ENCODE measurements around the gene FUT3. TPM values are rescaled to one million over a fixed set of nuclear protein-coding genes. Genes with fewer than 3 reads are reported as not detected.

The FUT3 gene
- polyA plus RNA-seq, 1 of the 3 experiments (the other 2 are of a cell fraction): not detected

DNA sequence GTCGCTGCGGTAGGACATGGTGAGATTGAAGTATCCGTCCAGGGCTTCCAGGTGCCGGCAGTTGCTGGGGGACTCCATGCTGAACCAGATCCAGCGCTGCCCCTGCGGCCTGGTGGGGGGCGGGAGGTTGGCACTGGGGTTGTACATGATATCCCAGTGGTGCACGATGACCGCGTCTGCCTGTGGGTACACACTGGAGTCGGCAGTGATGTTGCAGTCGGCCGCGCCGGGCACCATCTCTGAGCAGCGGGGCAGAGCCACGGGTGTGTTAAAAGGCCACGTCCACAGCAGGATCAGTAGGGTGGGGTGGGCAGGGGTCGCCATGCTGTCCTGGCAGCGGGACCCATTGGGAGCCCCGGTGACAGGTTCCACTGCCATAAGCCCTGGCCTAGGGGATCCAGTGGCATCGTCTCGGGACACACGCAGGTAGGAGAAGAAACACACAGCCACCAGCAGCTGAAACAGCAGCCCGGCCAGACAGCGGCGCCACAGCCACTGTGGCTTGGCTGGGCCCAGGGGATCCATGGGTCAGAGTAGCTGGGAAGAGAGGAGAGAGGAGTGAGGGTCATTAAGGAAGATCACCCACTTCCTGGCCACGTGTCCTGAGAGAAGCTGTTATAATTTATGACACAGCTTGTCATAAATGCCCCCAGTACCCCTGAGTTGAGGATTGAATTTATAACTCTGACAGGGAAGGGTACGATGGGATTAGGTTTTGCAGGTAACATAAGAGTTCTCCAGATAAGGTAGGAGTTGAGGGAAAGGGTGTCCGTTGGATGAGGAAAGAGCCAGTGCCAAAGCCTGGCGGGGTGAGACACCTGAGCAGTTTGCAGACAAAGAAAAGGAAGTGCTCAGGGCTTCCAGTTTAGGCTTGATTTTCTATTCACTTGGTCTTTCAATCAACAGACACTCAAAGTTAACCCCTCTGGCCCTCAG is 16.2 kb upstream of the FUT3 start (continued):
- TF ChIP-seq, protein P1, sequence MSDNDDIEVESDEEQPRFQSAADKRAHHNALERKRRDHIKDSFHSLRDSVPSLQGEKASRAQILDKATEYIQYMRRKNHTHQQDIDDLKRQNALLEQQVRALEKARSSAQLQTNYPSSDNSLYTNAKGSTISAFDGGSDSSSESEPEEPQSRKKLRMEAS (IDR thresholded peaks at IDR 0.05; ENCODE audit: low read depth): no peak
- no peak for TF ChIP-seq TEAD4 (IDR thresholded peaks at IDR 0.05; ENCODE audit: borderline replicate concordance, insufficient read depth)
- TF ChIP-seq, protein P2, sequence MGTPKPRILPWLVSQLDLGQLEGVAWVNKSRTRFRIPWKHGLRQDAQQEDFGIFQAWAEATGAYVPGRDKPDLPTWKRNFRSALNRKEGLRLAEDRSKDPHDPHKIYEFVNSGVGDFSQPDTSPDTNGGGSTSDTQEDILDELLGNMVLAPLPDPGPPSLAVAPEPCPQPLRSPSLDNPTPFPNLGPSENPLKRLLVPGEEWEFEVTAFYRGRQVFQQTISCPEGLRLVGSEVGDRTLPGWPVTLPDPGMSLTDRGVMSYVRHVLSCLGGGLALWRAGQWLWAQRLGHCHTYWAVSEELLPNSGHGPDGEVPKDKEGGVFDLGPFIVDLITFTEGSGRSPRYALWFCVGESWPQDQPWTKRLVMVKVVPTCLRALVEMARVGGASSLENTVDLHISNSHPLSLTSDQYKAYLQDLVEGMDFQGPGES (IDR thresholded peaks at IDR 0.05; ENCODE audit: low read depth, low read length): no peak
- TF ChIP-seq, protein P3, sequence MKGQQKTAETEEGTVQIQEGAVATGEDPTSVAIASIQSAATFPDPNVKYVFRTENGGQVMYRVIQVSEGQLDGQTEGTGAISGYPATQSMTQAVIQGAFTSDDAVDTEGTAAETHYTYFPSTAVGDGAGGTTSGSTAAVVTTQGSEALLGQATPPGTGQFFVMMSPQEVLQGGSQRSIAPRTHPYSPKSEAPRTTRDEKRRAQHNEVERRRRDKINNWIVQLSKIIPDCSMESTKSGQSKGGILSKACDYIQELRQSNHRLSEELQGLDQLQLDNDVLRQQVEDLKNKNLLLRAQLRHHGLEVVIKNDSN (IDR thresholded peaks at IDR 0.05; ENCODE audit: borderline replicate concordance, low read depth): no peak
- TF ChIP-seq ELF1 (IDR thresholded peaks at IDR 0.05): no peak
- no peak for TF ChIP-seq RCOR1 (IDR thresholded peaks at IDR 0.05; ENCODE audit: low read length)
- TF ChIP-seq FOSL2 (IDR thresholded peaks at IDR 0.05; ENCODE audit: borderline replicate concordance, low read depth): no peak
- TF ChIP-seq NRF1 (IDR thresholded peaks at IDR 0.05; ENCODE audit: low read depth, low read length): no peak

DNA sequence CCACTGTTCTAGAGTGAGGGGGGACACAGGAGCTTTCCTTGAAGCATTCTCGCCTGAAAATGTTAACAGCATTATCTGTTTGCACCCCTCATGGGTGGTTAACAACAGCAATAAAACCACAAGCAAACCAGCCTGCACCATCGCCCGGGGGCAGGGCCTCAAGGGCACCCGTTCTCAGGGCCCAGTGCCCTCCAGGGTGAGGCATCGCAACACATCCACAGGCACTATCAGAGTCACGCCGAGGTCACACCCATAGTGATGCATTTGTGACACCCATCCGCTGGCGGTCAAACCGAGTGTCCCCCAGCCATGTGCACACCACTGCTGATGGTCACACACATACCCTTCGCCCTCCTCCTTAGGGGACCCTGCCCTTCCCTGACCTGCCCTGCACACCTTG is 14.5 kb upstream of the FUT3 start:
- H3K79me2 ChIP-seq (ENCODE audit: insufficient read depth): no peaks in the 10 kb centered on the region
- no peaks in the 10 kb centered on the region for H3K36me3 ChIP-seq (replicated peaks in 1 of 2; ENCODE audit: control insufficient read depth in 1 of 2, insufficient read depth in 2 of 2, low read length in 1 of 2)
- H4K20me1 ChIP-seq (ENCODE audit: insufficient read depth): no peaks in the 10 kb centered on the region
- TF ChIP-seq FOXM1 (IDR thresholded peaks at IDR 0.05; ENCODE audit: low read depth) (no peak), TEAD4 (IDR thresholded peaks at IDR 0.05; ENCODE audit: borderline replicate concordance, insufficient read depth) (no peak), RXRA (IDR thresholded peaks at IDR 0.05; ENCODE audit: borderline replicate concordance, low read depth) (no peak), FOSL2 (IDR thresholded peaks at IDR 0.05; ENCODE audit: borderline replicate concordance, low read depth) (no peak)
- DNase-seq: peak; percentile 15
- H3K9ac ChIP-seq: no peak overlapping the region
- WGBS (ENCODE audit: low lambda C conversion rate): 60% methylated on average over 11 of the region's 11 CpGs
- no peaks in the 10 kb centered on the region for H3K27me3 ChIP-seq (ENCODE audit: insufficient read depth)
- ChIA-PET POLR2A (no interaction called here), CTCF (interaction anchor here (1.3 kb wide), 1 partner anchor 62 kb away, joined by 4 read pairs; no protein-coding TSS in a partner anchor)
- no peaks in the 10 kb centered on the region for H3F3A ChIP-seq (replicated peaks; ENCODE audit: insufficient read depth)
- no peak overlapping the region for H3K27ac ChIP-seq (ENCODE audit: low read depth in 2 of 2, low read length in 1 of 2)
- H3K9me3 ChIP-seq: no peaks in the 10 kb centered on the region
- H3K4me3 ChIP-seq (ENCODE audit: low read depth in 2 of 2, low read length in 1 of 2): no peak overlapping the region
- H2AFZ ChIP-seq (ENCODE audit: low read depth): no peak overlapping the region
- no peaks in the 10 kb centered on the region for H3K4me1 ChIP-seq (ENCODE audit: control insufficient read depth in 1 of 2, insufficient read depth in 2 of 2, low read depth in 1 of 2, low read length in 1 of 2)
- H3K4me2 ChIP-seq: no peak overlapping the region
- no peaks in the 10 kb centered on the region for H3K9me2 ChIP-seq
